Activated CD8-positive, alpha-beta memory T cell treated with anti-CD3 and anti-CD28 coated beads for 4 hours (primary cell): ENCODE measurements around the gene DNAH10.

Source experiments
- DNase-seq, 2 donors: peaks; one replicate each; pipeline ENCODE4 v3.0.0-alpha.2; 2020; ENCODE audit warnings: low read depth in 2 of 2

The DNAH10 gene

DNA sequence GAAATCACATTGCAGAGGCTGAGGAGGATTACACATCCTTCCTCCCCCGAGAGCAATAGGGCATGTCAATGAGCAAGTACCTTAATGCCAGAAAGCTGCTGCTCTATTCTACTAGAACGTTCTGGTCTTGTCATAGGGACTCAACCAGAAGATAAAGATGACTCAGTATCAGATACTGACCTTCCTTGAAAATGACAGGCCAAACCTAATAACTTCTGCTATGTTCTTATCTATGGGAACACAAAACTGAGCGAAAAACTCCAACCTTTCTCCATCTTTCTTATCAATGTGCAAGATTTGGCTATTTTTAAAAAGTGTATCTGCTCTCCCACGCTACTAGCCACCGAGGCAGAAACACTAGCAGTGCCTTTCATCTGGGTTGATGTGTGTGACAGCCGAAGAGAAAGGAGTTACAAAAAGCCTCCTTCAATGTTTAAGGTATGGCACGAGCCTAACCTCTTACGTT is 205.1 kb downstream of the DNAH10 start:
- no peak for DNase-seq

DNA sequence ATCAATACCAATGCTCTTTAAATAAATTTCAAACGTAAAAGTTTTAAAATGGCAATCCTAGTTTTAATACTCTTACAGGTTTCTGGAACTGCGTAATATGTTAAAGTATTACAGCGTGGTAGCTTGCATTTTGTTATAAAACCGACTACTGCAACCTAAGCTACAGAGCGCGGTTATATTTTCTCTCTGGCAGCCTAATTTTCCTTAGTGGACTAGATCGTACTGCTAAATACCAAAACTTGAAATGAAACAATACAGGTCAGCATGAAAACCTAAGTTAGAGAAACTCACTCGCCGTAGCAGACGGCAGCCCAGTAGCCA is 209.3 kb downstream of the DNAH10 start:
- DNase-seq, result no peak

DNA sequence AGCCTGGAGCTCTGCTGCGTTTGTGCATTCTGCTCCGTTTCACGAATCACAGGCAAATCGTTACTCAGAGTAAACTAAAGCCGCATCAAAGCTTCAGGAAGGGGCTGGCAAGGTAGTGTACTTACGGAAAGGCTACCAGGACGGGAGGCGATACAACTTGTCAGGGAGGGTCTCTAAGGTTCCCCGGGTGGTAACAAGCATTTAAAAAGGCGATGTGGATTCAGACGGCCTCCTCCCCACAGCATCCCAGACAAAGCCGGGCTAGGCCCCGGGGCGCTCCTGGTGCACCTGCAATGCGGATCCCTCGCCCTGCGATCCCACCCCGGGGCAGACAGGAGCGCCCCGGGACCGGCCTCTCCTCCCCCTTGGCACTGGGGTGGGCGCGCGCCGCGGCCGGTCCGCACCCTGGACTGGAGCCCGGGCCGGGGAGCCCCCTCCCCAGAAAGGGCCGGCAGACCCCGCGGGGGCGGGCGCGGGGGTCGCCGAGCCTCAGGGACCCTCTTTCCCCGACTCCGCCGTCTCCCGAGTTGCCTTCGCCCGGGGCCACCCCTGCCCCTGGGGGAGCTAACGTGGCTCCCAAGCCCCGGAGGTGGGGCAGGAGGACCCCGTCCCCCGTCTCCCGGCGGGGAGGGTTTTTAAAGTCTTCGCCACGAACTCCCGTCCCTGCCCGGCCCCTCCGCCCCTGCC is 209.8 kb downstream of the DNAH10 start:
- DNase-seq, result peak; percentile 9 to 12

DNA sequence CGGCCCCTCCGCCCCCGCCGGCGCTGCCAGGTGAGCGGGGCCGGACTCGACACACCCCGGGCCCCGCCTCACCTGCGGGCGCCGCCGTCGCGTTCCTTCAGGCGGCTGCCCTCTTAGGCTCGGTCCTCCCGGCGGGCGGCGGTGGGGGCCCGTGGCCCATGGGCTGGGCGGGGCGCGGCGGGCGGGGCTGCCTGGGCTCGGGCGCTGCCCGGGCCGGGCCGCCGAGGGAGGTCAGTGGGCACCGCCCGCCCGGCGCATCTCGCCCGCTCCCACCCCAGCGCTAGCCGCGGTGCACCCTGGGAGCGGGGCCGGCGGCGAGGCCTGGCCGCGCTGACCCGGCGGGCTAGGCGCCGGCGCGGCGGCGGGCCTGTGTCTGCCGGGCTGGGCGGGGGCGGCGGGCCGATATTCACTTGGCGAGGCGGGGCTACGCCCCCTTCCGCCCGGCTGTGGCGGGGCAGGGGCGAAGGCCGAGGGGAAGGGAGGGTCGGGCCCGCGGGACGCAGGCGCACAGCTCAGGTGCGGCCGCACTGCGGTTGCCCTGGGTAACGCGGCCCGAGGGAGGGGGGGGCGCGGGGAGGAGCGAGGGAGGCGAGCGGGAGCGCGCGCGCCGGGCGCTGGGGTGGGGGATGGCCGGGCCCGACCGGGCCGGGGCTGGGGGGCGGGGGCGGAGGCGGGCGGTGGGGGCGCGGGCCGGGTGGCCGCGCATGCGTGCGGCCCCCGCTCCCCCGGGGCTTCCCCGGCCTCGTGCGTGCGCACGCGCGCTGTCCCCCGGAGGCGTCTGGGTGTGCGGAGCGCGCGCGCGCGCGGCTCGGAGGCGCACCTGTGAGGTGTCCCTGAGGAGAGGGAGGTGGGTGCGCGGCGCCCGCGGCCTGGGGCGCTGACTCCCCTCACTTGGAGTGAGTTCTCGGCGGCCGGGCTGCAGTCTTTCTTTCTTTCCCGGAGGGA is 210.6 kb downstream of the DNAH10 start, which contains the start of the genes CCDC92 and ZNF664:
Gene CCDC92, minus strand, starts transcription at position 375 of the 945 bp plus-strand sequence. CDS start 28,526 bp downstream, outside the sequence.
Gene ZNF664, plus strand, starts transcription at position 759 of the 945 bp plus-strand sequence. CDS start 38,930 bp downstream, outside the sequence.
- DNase-seq, result peak; percentile 89 to 94

DNA sequence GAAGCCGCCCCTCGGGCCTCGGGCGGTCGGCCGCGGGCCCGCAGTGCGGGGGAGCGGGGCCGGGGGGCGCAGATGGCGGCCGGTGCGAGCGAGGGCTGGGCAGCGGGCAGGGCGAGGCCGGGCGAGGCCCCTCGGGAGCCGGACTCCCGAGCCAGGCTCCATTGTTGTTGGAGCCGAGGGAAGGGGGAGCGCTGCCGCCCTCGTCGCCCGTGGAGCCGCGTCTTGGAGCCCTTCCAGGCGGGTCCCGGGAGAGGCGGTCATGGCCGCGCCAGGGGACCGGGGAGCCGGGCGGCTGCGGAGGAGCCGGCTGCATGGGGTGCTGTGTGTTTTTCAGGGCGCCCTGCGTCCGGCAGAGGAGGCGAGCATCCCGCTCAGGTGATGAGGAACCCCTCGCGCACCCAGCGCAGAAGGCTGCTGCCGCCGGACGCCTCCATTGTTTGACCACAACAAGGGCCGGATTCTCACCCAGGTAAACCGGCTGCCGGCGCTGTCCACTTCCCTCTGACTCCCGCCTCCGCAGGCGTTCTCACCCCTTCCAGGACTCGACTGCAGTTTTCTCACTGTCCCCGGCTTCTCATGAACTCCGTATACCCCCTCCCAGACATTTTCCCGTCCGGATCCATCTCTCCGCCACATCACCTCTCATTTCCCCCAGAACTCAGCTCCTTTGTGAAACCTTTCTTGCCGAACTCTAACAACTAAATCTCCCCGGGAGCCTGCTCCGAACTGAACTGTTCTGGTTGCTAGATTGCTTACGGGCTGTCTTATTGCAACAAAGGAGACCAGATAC is 211.6 kb downstream of the DNAH10 start:
- DNase-seq, result no peak

DNA sequence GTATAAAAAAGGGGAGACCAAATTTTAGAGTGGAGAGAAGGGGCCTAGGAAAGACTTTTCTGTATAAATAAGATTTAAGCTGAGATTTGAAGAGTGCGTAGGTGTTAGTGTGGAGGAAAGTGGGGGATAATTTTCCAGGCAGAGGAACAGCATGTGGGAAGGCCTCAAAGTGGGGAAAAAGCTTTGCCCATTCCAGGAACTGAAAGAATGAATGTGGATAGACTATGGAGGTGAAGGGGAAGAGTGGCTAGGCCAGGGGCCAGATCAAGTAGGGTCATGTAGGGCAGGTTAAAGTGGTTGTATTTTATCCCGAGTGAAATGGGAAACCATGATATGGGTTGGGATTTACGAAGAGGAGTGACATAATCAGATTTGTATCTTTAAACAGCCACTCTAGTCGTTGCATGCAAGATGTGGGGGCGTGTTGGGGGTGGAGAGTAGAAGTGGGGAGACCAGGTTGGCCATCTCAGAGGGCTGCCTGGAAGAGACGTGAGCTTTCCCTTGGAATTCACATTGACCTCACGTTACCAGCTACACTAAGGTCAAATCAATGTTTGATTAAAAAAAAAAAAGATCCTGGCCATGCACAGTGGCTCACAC is 214.2 kb downstream of the DNAH10 start:
- DNase-seq, result no peak

DNA sequence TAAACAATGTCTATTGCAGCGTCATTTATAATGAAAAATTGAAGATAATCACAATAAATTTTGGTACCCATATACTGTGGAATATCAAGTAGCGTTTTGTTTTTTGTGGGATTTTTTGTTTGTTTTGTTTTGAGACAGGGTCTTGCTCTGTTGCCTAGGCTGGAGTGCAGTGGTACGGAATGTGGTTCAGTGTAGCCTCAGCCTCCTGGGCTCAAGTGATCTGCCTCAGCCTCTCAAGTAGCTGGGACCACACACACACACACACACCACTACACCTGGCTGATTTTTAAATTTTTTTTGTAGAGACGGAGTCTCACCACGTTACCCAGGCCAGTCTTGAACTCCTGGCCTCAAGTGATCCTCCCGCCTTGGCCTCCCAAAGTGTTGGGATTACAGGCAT is 217.5 kb downstream of the DNAH10 start:
- DNase-seq, result no peak

DNA sequence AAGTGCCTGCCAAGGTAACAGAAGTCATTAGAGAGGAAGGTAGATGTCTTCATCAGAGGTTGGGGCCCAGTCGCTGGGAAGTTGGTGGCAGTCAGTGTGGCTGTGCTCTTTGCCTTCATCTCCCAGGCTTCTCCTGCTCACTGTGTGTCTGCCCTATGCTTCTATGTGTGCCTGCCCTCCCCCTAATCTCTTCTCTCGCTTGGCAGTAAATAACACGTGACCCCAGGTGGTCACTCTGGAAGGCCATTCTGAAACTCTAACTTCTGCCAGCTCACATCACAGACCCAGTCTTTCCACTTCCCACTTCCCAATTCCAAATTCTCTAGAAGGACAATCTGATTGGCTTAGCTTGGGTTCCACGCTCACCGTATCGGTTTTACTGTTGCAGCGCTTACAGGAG is 220.2 kb downstream of the DNAH10 start:
- no peak for DNase-seq

DNA sequence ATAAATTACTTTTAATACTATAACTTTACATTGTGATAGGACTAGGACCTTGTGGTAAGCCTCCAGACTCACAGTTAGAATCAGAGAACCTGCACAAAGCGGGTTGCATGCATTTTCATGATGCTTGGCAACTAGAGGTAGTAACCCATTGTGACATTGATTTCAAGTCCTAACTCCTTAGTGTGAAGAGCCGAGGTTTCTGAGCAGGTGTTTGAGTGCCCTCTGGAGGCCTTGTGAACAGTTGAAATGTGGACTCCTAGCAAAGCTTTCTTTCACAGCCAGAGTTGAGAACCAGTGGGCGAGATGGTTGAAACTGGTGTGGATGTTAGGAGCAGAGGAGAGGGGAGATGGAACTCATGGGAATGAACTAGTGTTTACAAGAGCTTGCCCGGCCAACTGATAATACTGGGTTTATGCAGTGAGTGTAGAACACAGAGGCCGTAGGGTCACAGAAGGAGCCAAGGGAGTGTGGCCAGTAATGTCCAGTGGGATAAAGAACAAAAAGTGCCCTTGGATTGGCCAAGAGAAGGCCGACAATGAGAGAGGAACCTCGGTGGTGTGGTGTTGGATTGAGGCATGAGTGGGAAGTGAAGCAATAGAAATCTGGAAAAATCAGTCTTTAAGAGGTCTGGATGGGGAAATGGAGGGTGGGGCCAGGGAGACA is 221.9 kb downstream of the DNAH10 start:
- peak; percentile 12 to 31 for DNase-seq

DNA sequence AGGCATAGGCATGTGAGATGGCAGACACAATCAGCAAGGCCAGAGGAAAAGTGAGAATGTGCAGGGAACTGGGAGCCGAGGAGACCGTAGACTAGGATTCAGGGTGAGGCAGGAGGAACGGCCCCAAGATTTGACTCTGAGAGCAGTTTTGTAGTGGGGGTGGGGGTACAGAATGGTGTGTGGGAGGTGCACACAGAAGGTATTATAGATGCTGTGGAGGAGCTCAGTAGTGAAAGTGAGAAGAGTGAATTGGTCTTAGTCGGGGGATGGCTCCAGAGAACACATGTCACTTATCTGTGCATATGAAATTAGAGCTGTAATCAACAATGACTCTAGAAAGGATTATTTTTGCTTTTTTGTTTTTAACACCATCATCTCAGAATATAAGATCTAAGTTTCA is 222.8 kb downstream of the DNAH10 start:
- DNase-seq, result no peak
